ENCODE results near the gene MOB3A.

DNA sequence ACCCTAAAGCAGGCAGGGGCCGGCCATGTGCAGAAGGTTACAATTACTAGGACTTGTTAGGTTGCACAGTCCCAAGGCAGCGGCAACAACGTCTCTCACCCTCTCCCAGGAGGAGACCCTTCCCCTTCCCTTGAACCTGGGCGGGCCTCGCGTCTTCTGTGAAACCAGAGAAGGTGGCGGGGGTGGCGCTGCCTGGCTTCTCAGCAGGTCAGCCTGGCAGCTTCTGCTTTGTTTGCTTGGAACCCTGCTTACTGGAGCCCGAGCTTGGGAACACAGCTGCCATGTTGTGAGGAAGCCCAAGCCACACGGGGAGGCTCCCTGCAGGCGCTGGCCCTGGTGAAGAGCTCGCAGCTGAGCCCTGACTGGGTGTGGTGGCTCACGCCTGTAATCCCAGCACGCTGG is 60.5 kb downstream of the MOB3A start:
- TF ChIP-seq, protein P1, sequence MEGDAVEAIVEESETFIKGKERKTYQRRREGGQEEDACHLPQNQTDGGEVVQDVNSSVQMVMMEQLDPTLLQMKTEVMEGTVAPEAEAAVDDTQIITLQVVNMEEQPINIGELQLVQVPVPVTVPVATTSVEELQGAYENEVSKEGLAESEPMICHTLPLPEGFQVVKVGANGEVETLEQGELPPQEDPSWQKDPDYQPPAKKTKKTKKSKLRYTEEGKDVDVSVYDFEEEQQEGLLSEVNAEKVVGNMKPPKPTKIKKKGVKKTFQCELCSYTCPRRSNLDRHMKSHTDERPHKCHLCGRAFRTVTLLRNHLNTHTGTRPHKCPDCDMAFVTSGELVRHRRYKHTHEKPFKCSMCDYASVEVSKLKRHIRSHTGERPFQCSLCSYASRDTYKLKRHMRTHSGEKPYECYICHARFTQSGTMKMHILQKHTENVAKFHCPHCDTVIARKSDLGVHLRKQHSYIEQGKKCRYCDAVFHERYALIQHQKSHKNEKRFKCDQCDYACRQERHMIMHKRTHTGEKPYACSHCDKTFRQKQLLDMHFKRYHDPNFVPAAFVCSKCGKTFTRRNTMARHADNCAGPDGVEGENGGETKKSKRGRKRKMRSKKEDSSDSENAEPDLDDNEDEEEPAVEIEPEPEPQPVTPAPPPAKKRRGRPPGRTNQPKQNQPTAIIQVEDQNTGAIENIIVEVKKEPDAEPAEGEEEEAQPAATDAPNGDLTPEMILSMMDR (IDR thresholded peaks at IDR 0.05) = no peak
- TF ChIP-seq POLR2A (IDR thresholded peaks at IDR 0.05) = no peak

All from body of pancreas (tissue), 4 donors.